HG03108 (cell line): ENCODE results near the gene HSF2BP.
"Not testable (repeated sequence)": the region's sequence is repeated elsewhere in the genome, so short reads cannot be mapped to it uniquely, and the experiment has no call there.

Source experiments
- ATAC-seq: cut with Tn5 transposase; IDR thresholded peaks from one replicate; pipeline ENCODE4 v1.9.1; 2021; ENCODE audit warnings: moderate library complexity; ENCODE audit not compliant: unreplicated experiment

Gene HSF2BP

DNA sequence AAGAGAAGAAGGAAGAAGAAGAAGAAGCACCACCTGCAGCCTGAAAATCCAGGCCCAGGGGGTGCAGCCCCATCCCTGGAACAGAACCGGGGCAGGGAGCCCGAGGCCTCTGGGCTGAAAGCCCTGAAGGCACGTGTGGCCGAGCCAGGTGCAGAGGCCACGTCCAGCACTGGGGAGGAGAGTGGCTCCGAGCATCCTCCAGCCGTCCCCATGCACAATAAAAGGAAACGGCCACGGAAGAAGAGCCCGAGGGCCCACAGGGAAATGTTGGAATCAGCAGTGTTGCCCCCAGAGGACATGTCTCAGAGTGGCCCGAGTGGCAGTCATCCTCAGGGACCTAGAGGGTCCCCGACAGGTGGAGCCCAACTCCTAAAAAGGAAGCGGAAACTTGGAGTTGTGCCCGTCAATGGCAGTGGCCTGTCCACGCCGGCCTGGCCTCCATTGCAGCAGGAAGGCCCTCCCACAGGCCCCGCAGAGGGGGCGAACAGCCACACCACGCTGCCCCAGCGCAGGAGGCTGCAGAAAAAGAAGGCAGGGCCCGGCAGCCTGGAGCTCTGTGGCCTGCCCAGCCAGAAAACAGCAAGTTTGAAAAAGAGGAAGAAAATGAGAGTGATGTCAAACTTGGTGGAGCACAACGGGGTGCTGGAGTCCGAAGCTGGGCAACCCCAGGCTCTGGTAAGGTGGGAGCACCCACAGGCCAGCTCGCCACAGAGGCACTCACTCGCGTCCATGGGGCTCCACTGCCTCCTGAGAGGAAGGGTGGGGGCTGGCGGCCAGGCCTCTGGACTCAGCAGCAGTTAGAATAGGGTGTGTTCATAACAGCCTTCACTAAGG, 28.5 kb upstream of the HSF2BP start:
- ATAC-seq: no peak

DNA sequence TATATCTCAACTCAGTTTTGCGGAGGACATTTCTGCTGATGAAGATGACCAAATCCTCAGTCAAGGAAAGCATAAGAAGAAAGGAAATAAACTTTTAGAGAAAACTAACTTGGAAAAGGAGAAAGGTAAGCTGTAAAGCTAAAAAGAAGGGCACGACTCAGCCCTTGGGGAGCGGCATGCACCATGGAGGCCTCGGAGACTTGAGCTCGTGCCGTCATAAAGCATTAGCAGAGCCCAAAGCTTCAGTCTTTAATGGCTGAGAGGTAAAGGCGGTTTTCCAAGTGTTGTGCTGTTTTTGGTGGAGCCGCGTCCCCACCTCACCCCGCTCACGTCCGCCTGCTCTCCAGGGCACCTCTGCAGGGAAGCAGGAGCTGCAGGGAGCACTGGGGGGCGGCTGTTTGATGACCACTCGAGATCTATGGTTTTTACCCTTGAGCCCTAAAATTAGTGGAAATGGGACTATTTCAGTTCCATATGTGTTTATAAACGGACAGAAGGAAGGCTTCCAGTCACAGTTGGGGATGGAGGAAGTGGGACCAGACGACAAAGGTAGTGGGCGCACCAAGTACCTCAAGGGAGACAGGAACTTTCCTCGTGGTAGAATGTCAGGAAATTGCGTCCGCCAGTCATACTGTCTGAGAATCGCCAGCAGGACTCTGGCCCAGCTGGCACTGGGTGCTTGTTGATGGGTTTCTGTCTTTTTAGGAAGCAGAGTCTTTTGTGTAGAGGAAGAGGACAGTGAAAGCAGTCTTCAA, 27.7 kb upstream of the HSF2BP start:
- no peak for ATAC-seq

DNA sequence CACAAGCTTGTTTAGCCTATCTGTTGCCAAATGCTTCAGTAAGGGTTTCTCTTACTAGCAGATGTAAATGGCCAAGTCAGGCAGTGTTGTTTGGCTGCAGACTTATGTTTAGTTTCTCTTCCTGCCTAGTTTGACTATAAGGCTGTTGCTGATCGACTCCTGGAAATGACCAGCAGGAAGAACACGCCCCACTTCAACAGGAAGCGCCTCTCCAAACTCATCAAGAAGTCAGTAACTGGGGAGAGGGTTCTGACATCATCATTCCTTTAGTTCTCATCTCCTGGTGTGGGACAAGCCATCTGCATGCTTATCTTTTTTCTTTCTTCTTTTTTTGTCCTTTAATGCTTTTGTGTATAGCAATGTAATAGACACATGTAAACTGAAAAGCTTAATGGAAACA, 25.1 kb upstream of the HSF2BP start:
- no peak for ATAC-seq

DNA sequence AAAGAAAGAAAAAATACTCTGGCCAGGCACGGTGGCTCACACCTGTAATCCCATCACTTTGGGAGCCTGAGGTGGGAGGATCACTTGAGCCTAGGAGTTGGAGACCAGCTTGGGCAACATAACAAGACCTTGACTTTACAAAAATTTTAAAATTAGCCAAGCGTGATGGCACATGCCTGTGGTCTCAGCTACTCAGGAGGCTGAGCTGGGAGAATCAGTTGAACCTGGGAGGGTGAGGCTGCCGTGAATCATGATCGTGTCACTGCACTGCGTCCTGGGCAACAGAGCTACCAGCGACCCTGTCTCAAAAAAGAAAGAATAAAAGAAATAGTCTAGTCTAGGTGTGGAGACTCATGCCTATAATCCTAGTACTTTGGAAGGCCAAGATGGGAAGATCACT, 22.4 kb upstream of the HSF2BP start:
- no peak for ATAC-seq

DNA sequence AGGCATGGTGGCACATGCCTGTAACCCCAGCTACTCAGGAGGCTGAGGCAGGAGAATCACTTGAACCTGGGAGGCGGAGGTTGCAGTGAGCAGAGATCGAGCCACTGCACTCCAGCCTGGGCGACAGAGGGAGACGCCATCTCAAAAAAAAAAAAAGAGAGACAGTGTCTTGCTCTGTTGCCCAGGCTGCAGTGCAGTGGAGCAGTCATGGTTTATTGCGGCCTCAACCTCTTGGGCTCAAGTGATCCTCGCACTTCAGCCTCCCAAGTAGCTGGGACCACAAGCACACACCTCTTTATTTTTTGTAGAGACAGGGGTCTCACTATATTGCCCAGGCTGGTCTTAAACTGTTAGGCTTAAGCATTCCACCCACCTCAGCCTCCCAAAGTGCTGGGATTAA, 21.1 kb upstream of the HSF2BP start:
- ATAC-seq: not testable (repeated sequence)

DNA sequence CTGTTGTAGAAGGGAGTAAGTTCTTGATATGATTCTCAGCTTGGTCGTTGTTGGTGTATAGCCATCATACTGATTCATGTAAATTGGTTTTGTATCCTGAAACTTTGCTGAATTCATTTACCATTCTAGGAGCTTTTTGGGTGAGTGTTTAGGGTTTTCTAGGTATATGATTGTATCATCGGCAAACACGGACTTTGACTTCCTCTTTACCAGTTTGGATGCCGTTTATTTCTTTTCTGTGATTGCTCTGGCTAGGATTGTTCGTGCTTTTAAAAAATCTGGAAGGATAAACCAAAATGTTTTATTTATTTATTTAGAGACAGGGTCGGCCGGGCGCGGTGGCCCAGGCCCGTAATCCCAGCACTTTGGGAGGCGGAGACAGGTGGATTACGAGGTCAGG, 20.7 kb upstream of the HSF2BP start:
- ATAC-seq: no peak

DNA sequence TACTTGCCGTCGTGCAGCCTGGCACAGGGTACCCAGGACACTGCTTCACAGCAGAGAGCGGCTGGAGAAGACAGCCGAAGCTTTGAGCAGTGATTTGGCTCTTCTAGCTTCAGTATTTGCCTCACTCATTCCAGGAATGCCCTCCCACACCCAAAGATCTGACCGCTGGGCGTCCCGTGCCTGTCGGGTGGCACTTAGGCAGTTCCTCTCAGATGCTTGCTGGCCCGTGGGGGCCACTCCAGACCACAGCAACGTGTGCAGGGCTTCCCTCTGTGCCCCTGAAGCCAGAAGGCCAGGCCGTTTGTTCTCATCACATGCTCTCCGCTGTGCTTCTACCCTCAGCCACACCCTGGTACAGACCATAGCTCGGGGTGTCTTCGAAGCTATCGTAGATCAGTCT, 17.1 kb upstream of the HSF2BP start:
- ATAC-seq: no peak

DNA sequence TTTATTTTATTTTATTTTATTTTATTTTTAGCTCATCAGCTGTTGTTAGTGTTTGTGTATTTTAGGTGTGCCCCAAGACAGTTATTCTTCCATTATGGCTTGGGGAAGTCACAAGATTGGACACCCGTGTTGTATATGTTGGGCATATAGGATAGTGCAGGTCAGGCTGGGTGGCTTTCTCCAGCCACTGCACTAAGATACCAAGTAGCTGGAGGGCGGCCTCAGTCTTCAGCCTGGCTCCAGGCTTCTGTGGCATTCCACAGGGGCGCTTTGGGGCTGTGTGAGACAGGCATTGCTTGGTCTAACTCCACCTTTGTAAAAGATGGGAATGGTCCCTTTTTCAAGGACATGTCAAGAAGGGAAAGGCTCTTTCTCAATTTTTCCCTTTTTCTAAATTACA, 16.6 kb upstream of the HSF2BP start:
- no peak for ATAC-seq

DNA sequence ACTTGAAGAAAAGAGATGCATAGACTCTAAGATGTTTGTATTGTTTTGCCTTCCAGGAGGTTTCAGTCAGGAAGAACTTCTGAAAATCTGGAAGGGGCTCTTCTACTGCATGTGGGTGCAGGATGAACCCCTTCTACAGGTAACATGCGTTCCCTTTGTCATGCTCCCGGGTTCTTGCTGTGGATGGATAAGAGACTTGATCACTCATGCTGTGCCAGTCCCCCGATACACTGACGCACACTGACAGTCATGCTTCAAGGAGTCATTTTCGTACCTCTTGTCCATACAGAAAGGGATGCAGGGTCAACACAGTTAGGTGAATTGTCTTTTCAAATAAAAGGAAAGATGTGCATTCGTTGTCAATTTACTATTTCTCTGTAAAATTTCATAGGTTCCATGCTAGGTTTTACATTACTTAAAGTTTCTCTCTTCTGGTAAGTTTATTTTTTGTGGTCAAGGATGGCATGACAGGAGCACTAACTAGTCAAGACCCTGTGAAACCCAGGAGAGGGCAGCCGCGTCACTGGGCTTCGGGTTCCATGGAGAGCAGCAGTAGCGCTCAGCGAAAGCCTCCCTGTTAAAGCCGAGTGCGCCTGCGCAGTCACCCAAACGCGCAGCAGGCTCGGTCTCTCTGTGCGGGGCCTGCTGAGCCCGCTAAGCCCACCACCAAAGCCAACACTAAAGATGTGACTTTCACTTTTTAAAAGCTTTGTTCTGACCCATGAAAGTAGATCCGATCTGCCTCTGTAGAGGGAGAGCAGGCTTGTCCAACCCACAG, 10.7 kb upstream of the HSF2BP start:
- no peak for ATAC-seq

DNA sequence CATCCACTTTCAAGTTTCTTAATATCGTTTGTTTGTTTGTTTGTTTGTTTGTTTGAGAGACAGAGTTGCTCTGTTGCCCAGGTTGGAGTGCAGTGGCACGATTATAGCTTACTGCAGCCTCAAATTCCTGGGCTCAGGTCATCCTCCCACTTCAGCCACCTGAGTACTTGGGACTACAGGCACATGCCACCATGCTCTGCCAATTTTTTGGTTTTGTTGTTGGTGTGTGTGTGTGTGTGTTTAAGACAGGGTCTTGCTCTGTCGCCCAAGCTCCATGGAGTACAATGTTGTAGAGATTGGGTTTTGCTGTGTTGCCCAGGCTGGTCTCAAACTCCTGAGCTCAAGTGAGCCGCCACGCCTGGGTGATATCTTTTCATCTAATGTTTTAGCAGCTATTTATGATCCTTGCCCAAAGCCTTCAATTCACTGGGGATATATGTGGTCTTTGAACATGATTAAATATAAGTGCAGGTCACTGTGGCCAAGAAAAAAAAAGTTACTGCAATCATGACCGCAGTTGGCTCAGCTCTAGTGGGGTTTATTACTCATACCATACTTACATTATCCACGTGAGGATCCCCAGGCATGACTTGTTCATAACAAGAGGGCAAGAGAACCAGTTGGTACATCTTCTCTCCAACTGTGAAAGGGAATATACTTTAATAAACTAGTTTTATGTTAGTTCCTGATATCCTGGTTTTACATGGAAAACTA, 8.1 kb upstream of the HSF2BP start:
- ATAC-seq: no peak

DNA sequence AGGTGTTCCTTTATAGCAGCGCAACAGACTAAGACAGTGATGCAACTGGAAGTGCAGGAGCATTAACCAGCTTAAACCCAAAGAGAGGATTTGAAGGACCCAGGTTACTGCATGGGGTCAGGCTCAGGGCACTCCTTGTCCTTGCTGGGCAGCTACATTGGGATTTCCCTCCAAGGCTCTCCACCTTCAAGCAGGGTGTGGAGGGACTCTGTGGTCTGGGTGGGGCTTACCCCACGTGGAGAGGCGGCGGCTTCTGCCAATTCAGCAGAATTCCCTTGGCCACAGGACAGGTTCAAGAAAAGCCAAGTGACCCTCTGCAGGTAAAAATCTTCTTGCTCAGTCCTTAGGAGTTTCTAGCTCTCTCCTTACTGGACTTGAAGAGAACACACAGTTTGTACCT, 6.6 kb upstream of the HSF2BP start:
- no peak for ATAC-seq

DNA sequence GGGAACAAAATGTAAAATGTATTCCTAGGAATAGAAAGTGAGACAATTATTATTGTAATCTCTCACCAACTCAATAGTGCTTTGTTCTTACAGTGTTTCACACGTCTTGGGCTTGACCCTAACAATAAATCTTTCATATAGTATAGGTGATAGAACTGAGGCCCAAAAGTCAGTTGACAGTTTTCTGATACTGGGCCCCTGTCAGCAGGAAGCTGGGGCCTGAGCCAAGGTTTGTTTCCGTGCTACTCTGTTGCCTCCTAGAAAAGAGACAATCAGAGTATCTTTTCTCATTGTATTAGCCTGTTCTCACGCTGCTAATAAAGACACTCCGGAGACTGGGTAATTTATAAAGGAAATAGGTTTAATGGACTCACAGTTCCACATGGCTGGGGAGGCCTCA, 5.1 kb upstream of the HSF2BP start:
- no peak for ATAC-seq

DNA sequence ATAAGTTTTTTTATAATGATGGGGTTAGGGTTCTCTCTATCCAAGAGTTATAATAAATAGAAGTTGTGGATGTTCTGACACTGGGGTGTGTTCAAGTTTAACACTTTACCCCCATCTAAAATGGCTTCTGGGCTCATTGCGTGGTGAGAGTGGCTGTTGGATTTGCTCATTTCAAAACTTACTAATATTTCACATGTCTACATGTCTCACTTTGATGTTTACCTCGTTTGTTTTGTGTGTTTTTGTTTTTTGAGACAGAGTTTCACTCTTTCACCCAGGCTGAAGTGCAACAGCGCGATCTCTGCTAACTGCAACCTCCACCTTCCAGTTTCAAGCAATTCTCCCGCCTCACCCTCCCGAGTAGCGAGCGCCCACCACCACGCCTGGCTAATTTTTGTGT, 3.7 kb upstream of the HSF2BP start:
- ATAC-seq: no peak

DNA sequence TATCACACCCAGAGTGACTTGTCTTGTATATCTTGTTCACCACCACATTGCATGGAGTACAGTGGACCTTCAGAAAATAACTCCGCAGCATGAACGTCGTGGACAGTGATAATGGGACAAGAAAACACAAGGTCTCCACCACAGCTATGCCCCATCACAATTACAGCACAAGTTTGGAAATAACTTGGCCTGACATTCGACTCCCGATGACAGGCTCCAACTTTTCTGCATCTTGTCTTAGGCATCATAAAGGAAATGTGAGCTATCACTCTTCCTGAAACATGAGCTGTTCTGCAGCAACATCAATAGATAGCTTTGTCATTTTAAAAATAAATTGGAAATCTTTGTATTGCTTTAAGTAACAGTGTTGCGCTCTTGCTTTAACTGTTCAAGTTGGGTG, 3.0 kb upstream of the HSF2BP start:
- no peak for ATAC-seq

DNA sequence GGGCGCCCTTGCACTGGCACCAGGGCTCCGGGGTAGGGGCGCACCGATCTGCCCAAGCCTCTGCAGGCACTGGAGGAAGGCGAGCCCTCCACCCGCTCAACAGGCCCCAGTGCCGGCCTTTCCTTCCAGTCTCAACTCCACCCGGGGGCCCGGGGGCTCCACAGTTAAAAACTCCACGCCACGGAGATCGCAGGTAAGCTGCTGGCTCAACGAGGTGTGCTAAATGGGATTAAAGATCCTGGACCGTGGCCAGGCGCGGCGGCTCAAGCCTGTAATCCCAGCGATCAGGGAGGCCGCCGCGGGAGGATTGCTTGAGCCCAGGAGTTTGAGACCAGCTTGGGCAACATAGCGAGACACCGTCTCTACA, 536 bp downstream of the HSF2BP start:
- ATAC-seq: no peak

DNA sequence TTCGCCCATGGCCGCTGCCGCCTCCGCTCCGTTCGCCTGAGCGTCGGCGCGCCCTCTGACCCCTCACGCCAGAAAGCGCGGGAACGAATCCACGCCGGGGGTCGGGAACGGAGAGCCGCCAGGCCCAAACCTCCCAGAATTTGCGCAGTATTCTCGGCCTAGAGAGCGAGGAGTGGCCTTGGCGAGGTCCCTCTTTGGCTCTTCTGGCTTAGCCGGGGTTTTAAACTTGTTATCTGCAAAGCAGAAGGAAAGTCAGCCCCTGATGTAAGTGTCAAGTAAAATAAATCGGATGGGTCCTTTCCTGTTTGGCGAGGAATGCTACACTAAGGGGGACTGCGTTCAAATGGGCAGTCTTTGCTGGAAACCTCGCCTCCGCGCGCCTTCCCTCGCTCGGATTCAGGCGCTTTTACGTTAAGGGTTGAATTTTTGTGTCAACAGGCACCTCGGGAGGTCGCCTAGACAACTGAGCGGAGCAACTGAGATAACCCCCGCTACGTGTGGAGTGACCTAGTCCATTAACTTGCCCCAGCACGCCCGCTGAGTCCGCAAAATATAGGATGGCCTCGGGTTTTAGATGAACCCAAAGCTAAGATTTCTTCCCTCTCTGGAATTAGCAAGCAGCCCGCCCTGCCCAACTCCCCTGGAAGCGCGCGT, 1.1 kb downstream of the HSF2BP start:
- ATAC-seq: no peak

DNA sequence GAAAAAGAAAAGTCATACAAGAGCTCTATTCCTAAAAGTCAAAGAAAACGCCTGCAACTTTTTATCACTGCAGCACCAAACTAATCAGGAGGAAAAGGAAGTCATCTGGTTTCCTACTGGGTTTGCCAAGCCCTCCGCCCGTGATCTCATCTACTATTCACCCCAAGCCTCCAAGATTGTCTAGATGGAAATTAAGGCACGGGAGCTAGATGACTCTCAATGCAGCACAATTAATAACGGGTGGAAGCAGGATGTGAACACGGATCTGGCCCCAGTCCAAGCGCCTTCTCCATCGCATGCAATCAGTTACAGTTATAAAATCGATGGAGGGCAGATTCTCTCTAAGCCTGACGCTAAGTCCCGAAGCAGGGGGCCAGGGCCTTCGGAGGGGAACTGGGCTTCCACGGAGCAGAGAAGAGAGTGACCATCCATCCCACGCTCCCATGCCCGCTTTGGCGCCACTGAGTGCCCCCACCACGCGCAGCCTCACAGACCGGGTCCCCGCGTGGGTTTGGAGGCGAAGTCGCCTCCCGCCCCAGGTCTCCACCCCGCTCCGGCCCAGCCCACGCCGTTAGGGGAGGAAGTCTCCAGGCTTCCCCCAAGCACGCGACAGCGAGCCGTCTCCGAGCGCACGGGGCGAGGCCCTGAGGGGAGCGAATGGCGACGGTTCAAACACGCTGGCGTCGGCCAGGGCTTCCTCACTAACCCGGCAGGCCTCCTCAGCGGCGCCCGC, 1.8 kb downstream of the HSF2BP start:
- ATAC-seq: no peak

DNA sequence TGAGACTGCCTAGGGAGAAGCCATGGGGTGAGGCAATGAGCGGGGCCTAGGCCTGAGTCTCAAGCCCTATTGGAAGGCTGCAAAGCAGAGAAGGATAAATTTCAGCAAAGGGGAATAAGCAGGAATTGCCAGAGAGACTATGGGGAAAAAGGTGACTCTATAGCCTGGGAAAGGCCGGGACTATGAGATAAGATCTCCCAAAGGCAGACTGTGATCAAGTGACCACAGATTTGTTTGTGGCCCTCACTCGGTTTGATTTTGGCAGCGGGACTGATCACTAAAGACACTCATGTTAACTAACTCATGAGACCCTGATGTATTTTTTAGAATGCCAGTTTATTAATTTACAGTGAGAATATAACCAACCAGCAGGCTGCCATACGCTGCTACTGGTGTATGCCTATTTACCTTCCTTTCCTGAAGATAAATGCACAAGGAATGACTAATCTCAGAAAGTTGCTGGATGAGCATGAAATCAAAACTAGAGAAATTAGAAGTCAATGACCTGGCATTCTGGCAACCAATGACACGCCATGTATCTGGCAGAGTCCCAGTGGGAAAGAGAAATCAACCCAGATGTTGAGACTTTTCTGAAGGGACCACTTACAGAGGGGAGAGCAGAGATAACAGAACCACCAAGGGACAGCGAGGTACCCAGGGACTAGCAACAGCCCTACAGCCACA, 4.3 kb downstream of the HSF2BP start:
- no peak for ATAC-seq

DNA sequence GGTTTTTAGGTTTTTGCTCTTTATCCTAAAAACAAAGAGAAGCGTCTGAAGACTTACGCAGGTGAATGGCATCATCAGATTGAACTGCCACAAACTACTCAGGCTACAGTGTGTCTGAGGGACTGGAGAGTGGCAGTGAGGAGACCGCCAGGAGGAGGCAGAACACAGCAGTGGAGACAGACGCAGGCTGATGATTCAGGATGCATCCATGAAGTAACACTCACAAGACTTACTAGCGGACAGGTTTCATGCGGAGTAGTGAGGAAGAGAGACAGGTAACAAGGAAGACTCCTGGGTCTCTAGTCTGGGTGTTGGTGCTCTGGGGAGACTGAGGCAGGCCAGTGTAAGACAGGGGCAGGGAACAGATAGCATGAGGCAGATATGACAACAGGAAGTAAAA, 5.7 kb downstream of the HSF2BP start:
- no peak for ATAC-seq
